GM21528 (cell line): Measurements from ENCODE around the gene FAM72B.
A peak's percentile ranks its signal among the peaks of the same experiment; 100 is the strongest.
"Not testable (repeated sequence)": the region's sequence is repeated elsewhere in the genome, so short reads cannot be mapped to it uniquely, and the experiment has no call there.

Source experiments
- ATAC-seq: cut with Tn5 transposase; IDR thresholded peaks from one replicate; pipeline ENCODE4 v1.9.1; 2021; ENCODE audit warnings: mild to moderate bottlenecking, moderate library complexity; ENCODE audit not compliant: unreplicated experiment, low FRiP score

FAM72B gene

DNA sequence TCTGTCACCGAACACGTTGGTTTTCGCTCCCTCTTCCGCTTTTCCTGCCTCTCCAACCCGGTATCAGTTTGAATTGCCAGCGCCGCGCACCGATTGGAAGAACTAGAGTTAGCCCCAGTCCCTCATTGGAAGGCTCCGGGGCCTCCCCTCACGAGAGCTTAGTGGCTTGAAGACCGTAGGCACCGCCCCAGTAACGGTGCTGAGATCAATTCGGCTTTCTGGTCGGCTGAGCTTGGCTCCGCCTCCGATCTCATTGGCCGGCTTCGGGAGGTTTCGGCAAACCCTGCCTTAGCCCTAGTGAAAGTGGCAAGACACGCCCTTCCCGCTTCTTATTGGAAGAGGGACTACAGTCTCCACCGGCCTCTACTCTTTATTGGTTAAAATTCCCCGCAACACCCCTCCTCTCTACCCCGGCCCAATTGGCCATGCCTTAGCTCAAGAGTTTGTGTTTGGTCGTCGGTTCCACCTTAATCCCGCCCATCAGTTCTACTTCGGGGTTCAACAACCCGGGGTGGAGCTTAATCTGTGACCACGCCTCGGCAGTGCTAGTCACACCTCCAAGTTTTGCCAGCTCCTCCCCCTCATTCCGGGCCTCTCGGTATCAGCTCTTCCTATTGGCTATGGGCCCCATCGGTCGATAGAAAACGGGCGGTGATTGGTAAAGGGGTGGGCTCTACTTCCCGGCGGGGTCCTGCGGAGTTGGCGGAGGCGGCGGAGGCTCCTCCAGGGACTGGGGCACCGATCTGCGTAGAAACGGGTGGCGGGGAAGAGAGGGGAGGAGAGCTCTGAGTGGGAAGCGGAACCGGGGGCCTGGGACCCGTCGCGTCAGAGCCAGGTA, at the start of gene FAM72B, which contains the start of gene SRGAP2C:
FAM72B (minus strand) TSS at position 51 of the 838 bp plus-strand sequence. CDS start 851 bp downstream, outside the sequence.
SRGAP2C (plus strand) TSS at position 686 of the 838 bp plus-strand sequence. CDS start 2,472 bp downstream, outside the sequence.
- peak; percentile 92 for ATAC-seq

GRCh38 chr1:121232445-121233125, 48.4 kb upstream of the FAM72B start:
- peak; percentile 80 for ATAC-seq

DNA sequence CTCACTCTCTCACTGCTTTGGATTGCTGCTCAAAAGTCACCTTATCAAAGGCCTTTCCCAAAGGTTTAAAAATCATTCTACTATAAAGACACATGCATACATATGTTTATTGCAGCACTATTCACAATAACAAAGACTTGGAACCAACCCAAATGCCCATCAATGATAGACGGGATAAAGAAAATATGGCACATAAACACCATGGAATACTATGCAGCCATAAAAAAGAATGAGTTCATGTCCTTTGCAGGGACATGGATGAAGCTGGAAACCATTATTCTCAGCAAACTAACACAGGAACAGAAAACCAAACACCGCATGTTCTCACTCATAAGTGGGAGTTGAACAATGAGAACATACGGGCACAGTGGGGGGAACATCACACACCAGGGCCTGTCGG, 46.5 kb upstream of the FAM72B start:
- not testable (repeated sequence) for ATAC-seq

DNA sequence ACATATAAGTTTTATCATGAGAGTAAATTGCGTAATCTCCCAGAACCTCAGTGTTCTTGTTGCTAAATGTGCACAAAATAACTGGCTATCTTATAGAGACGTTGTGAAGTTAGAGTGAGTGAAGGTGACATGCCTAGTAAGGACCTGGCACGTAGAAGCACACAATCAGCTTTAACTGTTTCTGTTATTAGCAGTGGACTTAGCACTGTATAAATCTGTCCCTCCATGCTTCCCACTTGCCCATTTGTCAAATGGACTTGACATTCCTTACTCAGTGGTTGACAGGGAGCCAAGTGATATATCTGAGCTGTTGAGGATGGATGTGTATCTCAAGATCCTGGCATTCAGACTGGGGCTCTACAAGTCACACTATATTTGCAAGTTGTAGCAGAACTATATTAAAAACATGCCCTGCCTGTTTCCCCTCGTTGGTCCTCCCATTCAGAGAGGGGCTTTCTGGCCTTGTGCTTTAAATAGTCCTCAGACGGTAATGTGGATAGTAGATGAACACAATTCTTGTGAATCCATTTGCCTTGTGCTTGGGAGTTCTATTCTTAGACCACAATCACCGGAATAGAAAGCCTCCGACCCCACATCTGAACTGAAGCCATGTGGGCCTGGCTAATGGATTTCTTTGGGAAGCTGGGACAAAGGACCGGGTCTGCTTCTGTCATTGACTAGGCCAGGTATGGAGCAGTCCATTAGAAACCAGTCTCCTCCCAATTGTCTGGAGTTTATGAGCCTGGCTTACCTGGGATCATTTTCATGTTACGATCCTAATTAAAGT, 43.6 kb upstream of the FAM72B start:
- not testable (repeated sequence) for ATAC-seq

- ATAC-seq, result not testable (repeated sequence)
Observed at GRCh38 chr1:121226925-121227324, 42.8 kb upstream of the FAM72B start.

- not testable (repeated sequence) for ATAC-seq
Observed at GRCh38 chr1:121226295-121226904, 42.3 kb upstream of the FAM72B start.

- peak; percentile 97 for ATAC-seq
Observed at GRCh38 chr1:121224714-121225113, 40.6 kb upstream of the FAM72B start.

DNA sequence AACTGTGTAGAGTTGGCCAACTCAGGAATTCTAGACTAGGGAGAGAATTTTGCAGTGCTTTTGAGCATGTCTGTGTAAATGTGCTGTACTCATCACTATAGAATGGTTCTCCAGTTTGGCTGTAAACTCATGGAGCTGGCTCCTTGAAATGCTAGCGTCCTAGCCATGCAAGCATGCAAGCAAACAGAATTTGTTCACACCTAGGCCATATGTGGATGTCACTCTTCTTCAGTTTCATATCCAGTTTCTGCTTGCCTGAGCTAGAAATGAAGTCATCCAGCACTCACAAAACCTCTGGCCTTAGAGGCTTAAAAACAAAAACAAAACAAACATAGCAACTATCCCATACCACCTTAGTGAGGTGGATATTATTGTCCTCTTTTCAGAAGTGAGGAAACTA, 37.6 kb upstream of the FAM72B start:
- peak; percentile 66 for ATAC-seq

- ATAC-seq, result not testable (repeated sequence)
Observed at GRCh38 chr1:121216676-121217075, 32.5 kb upstream of the FAM72B start.

GRCh38 chr1:121215699-121216417, 31.7 kb upstream of the FAM72B start:
- ATAC-seq, result not testable (repeated sequence)

DNA sequence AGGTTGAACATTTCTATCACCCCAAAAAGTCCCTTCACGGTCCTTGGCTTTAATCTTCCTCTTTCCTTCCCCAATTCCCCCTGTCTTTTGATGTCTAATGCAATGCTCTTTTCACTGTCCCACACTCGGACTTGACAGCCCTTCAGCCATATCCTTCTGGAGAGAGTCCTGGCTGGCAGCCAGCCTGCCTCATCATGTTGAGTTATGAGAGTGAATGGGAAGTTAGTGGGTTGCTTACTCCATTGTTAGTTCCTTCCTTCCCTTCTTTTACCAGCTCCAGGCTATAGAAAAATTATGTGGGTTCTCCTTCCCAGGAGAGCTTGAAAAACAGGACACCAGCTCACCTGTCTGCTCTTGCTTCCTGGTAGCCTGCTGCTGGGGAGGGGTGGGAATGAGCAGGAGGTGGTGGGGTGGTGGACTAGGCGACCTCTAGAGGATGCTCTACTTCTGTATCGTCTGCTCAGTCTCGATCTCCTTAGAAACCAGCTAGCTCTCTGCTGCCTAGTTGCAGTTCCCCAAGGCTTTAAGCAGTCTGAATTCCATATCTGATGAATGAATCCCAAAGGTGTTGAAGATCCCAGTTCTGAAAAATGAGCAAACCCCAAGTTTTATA, 30.5 kb upstream of the FAM72B start:
- ATAC-seq, result not testable (repeated sequence)

DNA sequence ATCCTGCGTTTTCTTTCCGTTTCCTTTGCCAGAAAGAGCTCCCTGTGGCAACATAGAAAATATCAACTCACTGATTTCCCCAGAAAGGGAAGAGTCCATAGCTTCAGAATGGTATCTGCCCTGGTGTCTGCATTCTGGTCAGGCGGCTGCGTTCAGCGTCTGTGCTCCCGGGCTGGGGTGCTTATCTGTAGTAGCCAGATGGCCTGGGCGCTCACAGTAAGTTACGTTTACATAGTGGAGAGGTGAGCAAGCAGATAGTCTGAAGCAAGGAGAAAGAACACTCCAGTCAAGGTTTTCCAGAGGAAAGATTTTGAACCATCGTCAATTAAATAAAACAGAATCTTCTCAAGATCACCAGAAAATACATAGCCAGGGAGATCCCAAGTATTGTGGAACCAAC, 29.4 kb upstream of the FAM72B start:
- ATAC-seq, result not testable (repeated sequence)

DNA sequence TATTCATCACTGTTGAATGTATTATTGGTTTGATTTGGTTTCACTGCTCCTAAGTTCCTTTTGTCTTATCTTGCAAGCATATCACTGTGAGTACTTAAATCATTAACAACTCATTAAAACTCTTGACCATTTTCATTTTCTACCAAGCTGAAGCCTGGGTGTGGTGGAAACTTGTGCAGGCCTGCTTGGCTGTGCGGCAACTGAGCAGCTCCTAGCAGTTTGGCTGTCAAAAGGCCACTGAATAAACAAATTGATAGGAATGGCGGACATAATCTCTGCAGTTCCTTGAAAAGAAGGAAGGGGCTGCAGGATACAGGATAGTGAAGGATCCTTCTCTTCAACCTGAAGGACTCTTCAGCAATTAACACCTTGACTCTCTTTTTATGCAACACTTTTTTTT, 26.6 kb upstream of the FAM72B start:
- not testable (repeated sequence) for ATAC-seq

- ATAC-seq, result not testable (repeated sequence)
Observed at GRCh38 chr1:121208375-121208774, 24.2 kb upstream of the FAM72B start.

DNA sequence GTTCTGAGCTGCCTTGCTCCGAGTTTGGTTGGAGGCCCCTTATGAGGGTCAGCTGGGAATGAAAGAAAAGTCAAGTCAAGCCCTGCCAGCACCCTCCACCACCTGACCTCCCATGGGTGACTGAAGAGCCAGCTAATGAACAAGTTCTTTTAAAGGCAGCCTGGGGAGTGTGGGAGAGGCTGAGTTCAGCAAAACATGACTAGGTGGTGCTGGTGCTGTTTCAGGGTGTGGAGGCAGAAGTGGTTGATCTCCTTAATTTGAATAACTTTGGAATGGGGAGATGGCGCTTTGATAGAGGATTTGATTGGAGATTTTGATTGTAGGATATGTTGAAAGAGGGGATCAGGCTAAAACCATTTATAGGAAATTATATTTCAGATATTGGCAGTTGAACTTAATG, 23.2 kb upstream of the FAM72B start:
- ATAC-seq, result not testable (repeated sequence)

- not testable (repeated sequence) for ATAC-seq
Observed at GRCh38 chr1:121205786-121206711, 21.9 kb upstream of the FAM72B start.

DNA sequence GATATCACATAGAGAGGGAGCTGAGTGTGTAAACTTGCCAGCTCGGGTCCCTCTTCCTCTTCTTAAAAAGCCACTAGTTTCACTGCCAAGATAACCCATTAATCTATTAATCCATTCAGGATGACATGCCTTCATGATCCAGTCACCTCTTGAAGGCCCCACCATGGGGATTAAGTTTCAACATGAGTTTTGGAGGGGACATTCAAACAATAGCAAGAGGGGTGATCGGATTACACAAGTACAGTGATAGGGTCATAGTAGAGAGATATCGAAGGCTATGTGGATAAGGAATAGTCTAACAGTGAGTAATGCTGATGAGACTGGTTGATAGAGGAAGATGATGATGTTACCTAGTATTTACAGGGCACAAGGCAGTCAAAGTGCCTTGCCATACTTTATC, 18.8 kb upstream of the FAM72B start:
- not testable (repeated sequence) for ATAC-seq
